Stromal cell of bone marrow (primary cell): Measurements from ENCODE around the gene MUC5AC.

Source experiments
- DNase-seq: peaks from one replicate; pipeline ENCODE4 v3.0.0-alpha.2; 2012; ENCODE audit warnings: low read depth

MUC5AC gene

DNA sequence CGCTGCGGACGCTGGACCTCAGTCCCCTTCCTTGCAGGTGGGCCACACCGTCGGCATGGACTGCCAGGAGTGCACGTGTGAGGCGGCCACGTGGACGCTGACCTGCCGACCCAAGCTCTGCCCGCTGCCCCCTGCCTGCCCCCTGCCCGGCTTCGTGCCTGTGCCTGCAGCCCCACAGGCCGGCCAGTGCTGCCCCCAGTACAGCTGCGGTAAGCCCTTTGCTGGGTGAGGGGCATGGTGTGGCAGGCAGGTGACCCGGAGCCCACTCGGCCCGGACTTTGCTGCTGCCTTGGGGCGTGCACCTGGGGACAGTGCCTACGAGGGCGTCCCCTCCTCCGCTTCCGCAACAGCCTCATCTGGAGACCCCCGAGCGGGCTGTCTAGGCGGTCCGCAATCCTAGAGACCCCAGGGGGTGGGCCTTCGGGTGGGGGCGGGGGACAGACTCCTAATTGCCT is 39.7 kb downstream of the MUC5AC start:
- DNase-seq: no peak

DNA sequence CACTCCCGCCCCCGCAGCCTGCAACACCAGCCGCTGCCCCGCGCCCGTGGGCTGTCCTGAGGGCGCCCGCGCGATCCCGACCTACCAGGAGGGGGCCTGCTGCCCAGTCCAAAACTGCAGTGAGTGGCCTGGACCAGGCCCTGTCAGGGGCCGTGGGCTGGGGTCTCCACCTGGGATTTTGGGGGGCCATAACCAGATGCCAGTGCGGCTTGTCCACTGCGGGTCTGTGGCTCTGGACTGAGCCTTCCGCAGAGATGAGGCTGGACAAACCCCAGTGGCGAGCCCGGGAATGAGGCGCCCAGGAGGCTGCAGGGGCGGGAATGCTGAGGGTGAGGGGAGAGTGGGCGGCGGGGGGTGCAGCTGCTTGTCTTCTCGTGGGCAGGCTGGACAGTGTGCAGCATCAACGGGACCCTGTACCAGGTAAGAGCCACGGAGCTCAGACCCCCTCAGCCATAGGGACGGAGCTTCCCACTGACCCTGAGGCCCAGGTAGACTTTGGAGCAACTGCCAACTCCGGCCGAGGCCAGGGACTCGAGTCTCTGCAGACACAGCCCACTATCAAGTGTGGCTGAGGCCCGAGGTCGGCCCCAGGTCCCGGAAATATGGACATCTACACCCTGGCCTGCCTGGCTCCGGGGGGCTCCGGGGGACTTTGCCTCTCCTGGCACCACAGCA is 40.3 kb downstream of the MUC5AC start:
- DNase-seq: no peak

DNA sequence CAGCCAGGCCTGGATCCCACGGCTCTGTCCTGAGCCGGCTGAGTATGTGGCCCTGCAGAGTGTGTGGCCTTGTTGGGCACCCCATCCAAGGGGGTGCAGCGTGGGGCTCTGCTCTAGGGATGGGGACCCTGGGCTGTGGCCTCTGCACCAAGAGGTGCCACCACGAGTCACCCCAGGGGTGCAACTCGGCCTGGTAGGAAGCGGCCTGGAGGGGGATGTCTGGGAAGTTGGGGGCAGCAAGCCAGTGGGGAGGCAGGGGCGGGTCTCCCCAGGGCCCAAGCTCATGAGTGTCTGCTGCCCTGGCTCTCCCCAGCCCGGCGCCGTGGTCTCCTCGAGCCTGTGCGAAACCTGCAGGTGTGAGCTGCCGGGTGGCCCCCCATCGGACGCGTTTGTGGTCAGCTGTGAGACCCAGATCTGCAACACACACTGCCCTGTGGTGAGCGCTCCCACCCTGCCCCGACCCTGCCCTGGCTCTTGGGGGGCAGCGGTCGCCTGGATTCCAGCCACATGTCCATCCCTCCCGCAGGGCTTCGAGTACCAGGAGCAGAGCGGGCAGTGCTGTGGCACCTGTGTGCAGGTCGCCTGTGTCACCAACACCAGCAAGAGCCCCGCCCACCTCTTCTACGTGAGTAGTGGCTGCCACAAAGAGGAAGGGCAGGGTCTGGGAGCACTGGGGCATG is 40.9 kb downstream of the MUC5AC start:
- no peak for DNase-seq

GRCh38 chr11:1199241-1199750 is 41.5 kb downstream of the MUC5AC start:
- no peak for DNase-seq

DNA sequence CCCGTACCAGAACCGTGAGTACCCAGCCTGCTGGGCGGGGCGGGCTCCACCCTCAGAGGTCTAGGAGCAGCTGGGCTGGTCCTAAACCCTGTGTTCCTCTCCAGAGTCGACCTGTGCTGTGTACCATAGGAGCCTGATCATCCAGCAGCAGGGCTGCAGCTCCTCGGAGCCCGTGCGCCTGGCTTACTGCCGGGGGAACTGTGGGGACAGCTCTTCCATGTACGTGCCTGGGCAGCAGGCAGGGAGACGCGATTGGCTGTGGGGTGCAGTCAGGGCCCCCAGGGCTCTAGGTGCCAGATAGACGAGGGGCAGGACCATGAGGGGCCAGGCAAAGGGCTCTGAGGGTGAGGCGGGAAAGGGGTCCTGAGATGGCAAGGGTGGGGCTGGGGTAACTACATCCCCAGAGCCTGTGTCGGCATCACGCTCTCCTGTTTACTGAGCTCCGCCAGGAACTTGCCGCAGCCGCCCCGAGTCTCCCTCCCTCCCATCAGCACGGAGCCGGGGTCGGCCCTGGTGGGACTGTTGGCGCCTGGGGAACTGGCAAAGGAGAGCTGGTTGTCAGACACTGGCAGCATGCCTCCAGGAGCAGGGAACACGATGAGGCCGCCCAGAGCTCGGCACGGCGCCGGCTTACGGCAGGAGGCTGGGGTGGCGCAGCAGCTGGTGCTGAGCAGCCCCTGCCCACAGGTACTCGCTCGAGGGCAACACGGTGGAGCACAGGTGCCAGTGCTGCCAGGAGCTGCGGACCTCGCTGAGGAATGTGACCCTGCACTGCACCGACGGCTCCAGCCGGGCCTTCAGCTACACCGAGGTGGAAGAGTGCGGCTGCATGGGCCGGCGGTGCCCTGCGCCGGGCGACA is 42.2 kb downstream of the MUC5AC start:
- DNase-seq: no peak

DNA sequence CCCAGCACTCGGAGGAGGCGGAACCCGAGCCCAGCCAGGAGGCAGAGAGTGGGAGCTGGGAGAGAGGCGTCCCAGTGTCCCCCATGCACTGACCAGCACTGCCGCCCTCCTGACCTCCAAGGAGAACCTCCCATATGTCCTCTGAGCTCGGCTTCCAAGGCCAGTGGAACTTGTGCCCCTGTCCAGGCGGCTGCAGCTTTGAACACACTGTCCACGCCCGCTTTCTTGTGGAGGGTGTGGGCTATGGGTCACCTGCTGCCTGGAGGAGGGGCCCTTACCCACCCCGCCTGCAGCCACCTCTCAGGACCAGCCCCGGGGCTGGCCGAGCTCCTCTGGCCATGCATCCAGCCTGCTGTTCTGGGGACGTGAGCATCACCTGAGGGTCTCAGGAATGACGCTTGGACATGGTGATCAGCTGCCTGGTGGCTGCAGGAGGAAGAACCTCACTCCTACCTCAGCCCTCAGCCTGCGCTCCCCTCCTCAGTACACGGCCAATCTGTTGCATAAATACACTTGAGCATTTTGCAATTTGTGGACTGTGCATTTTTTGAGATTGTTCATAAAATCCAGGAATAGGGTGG is 42.9 kb downstream of the MUC5AC start:
- DNase-seq: no peak

GRCh38 chr11:1201395-1202153 is 43.8 kb downstream of the MUC5AC start:
- DNase-seq: no peak

DNA sequence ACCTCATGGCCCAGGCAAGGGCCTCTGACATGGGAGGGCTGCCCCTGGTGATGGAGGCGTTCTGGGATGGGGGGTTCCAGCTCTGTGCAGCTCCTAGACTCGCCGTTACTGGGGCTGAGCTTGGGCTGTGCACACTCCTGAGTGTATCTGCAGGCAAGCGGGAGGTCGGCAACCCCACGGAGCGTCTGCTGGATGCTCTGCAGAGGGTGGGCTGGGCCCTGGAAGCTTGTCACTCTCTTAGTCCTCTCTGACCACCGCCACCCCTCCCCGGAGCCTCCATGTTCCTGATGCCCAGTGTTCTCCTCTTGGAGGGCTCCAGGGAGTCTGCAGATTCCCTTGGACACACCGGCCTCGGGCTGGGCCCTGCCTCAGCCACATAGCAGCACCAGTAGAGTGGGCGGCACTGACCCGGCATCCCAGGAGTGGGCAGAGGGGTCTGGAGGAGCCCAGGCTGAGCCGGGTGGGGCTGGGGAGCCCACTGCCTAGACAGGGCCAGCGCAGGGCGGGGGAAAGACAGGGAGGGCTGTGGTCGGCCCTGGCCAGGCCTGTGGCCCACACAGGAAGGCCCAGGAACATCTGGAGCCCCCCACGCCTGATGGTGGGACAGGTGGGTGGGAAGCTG is 44.5 kb downstream of the MUC5AC start:
- DNase-seq: no peak

GRCh38 chr11:1202776-1203504 is 45.2 kb downstream of the MUC5AC start:
- DNase-seq: peak; percentile 3

DNA sequence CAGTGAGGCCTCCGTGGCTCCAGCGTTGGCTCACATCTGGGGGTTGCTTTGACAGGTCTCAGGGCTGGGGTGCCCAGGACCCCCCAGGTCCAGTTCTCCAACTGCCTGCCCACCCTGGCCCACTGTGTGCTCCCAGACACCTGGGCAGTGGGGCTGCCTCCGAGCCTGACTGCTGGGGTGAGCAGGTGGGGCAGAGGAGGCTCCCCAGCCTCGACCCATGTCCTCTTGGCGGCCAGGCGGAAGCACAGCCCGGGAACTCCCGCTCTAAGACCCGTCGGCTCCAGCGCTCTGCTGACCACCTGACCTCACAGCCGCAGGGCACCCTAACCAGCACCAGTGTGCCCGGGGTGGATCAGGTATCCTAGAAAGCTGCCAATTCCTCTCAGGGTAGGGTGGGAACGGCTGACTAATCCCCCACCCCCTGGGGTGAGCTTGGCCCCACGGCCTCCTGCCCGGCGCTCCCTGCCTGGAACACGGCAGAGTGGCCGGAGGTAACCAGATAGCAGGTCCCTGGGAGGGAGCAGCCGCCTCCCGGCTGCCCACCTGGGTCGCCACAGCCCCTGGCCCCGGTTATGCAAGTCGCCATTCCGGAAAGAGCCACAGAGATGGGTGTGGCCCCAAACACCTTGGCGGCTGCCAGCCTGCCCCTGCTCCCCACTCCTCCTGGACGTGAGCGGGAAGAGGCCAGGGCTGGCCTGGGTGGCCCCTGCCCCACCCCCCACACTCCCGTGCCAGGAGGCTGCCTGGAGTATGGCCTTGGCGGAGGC is 45.9 kb downstream of the MUC5AC start:
- DNase-seq: no peak

- DNase-seq: no peak
Measured at GRCh38 chr11:1204381-1205101, 46.8 kb downstream of the MUC5AC start.

DNA sequence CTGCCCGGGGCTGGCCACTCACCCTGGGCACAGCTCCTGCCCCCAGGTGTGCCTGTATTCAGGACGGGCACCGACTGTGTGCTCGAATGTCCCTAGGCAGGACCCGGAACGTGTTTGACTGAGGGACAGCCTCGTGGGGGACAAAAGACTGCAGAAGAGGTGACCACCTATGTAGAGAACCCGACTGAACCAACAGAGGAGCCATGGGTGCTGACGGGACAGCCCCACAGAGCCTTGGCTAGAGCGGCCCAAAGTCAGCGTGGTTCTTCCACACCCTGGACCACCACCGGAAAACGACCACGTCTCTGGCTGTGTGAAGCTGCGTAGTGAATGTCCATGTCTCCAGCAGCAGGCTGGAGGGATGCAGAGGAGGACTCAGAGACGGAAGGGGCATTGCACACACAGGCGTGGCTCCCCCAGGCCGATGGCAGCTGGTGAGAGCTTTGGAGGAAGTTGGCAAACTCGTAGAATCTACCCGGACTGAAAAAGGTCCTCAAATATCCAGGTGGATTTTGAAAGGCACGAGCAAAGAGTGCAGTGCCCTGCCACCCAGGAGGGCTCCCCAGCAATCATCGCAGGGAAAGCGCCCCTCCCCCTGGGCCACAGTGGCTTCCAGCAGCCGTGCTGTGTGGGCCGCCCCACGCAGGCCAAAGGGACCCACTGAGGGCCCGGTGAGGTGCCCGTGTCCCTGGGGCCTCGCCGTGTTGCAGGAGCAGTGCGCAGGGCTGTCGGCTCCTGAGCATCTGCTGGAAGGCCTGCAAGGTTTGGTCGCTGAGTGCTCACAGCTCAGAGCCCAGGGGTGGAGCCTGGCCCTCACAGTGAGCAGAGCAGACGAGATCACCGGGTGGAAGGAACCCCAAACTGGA is 47.6 kb downstream of the MUC5AC start:
- no peak for DNase-seq

- DNase-seq: no peak
Measured at GRCh38 chr11:1205987-1206331, 48.2 kb downstream of the MUC5AC start.

DNA sequence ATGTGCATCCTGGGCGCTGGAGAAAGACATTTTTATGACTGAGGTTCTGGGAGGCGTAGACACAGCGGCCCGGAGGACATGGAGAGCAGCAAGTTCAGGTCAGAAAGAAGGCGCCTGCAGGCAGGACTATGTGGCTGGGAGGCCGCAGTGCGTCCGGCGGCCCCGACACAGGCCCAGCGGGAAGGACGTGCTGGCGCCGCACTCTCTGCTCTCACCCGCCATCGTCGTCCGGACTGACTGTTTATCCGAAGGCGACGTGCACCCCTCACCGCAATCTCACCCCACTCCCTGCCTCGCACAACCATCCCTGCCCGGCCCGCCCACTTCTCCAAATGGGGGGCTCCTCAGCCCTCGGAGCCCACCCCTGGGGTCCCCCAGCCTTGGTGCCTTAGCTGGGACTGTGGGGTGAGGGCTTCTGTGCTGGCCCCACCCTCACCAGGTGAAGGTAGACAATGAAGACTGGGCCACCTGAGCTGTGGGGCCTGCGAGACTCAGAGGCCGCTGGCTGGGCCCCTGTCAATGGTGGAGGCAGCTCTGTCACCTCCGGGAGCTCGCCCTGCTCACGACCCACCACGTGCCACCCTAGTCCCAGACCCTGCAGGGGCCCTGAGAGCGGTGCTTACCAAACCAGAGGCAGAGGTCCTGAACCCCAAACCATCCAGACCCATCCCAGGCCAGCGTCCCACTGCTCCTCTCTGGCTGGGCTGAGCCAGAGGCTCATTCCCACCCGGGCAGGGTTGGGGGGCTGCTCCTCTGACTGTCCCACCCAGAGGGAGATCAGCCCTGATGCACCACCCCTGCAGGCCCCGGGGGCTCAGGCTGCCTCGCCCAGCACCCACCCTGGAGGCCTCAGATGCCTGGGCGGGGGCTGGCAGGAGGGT is 48.9 kb downstream of the MUC5AC start:
- no peak for DNase-seq

DNA sequence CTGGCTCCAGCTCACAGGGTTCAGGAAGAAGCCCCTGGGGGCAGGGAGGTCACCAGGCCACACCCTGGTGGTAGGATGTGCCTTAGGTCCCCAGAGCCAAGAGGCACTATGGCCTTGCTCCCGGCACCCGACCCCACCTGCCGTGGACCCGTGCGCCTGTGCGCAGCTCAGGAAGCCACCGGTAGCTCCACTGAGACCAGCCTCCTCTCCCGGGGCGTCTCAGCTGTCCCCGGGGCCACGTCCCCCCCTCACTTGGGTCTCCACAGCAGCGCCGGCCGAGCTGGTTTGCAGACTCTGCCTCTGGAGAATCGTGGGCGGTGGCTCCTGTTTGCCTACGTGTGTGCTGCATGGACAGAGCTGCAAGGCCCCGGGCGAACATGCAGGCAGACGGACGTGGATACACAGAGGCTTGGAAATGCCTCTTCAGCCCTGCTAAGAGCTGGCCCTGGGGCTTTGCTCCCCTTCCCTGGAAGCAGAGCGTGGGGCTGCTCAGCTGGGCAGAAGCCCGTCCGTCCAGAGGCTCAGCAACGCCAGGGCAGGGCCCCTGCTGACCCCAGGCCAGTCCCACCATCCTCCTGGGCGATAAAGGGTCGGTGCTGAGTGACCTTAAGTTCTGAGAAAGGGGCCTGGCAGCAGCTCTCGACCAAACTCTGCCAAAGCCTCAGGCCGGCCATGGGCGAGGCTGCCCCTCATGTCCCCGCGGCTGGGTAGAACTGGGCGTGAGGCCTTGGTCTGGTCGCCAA is 49.8 kb downstream of the MUC5AC start:
- DNase-seq: no peak

GRCh38 chr11:1208144-1208393 is 50.3 kb downstream of the MUC5AC start:
- no peak for DNase-seq
